Stimulated activated CD8-positive, alpha-beta memory T cell treated with anti-CD3 and anti-CD28 coated beads, Interleukin-15, amount 100 ng/mL, for 4 hours (primary cell): ENCODE results near the gene C4B.

Experiments
- DNase-seq, 2 donors: peaks; one replicate each; pipeline ENCODE4 v3.0.0-alpha.2; 2020; ENCODE audit warnings: low read depth in 2 of 2

C4B gene

GRCh38 chr6:32081168-32081990 is 66.8 kb downstream of the C4B start:
- no peak for DNase-seq

GRCh38 chr6:32082478-32082877 is 67.9 kb downstream of the C4B start:
- no peak for DNase-seq

- no peak for DNase-seq
These were observed 68.3 kb downstream of the C4B start for GRCh38 chr6:32082935-32083334.

- no peak for DNase-seq
These were observed 69.5 kb downstream of the C4B start for GRCh38 chr6:32083812-32084768.

GRCh38 chr6:32084780-32085179 is 70.2 kb downstream of the C4B start:
- no peak for DNase-seq
